NB4 (cell line): ENCODE measurements around the gene ZNF2.

Source experiments
- CTCF ChIP-seq: IDR thresholded peaks from one replicate; pipeline ENCODE4 v1.5.1; 2012; ENCODE audit warnings: low read depth, low read length
- MYC ChIP-seq: IDR thresholded peaks from 2 replicates; pipeline ENCODE4 v1.6.1; 2011; ENCODE audit warnings: low read depth, low read length
- POLR2A ChIP-seq: IDR thresholded peaks from 2 replicates; pipeline ENCODE4 v1.6.1; 2011; ENCODE audit warnings: mild to moderate bottlenecking; ENCODE audit not compliant: insufficient read length; ENCODE audit errors: extremely low read depth

GRCh38 chr2:95143838-95144237, 21.8 kb upstream of the ZNF2 start:
- TF ChIP-seq CTCF: no peak
- TF ChIP-seq POLR2A: no peak
- no peak for TF ChIP-seq MYC
